ENCODE results near the gene KIF3A. TPM values are rescaled to one million over a fixed set of nuclear protein-coding genes. Genes with fewer than 3 reads are reported as not detected.
A peak's percentile ranks its signal among the peaks of the same experiment; 100 is the strongest.

Gene KIF3A
- total and polyA plus RNA-seq, 2 experiments from 2014 or later, result 11.2 to 19.7 TPM

DNA sequence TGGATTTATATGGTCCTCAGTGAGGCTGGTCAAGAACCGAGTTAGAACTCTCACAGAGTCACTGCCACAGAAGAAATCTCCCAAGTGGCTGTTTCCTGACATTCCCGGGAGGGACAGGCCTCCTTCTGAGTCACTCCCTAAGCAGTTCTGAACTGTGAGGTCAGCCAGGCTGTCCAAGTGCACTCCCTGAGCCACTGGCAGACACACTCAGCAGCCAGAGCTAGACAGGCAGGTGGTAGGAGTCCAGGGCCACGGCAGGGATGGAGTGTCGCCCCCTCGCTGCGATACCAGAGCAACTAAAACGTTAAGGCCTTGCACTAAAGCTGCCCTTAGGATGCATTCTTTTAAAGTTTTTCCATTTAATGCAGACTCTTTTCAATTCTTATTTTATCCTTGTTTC is 60.2 kb downstream of the KIF3A start:
- Histone ChIP-seq H3K4me2 (no peak overlapping the region), H3K79me2 (replicated peaks; ENCODE audit: insufficient read depth) (no peaks in the 10 kb centered on the region), H3K27me3 (ENCODE audit: insufficient read depth) (no peaks in the 10 kb centered on the region), H4K20me1 (replicated peaks; ENCODE audit: insufficient read depth) (no peaks in the 10 kb centered on the region), H3K27ac (ENCODE audit: low read depth) (no peak overlapping the region), H2AFZ (no peak overlapping the region), H3K4me1 (ENCODE audit: insufficient read depth) (no peaks in the 10 kb centered on the region), H3F3A (replicated peaks; ENCODE audit: low read depth) (no peaks in the 10 kb centered on the region), H3K4me3 (no peak overlapping the region), H3K36me3 (ENCODE audit: insufficient read depth) (no peaks in the 10 kb centered on the region), H3K9me2 (ENCODE audit: insufficient read depth) (no peaks in the 10 kb centered on the region)
- TF ChIP-seq EZH2 (IDR thresholded peaks at IDR 0.05; ENCODE audit: low read depth, unreplicated experiment) (no peak), ZNF331 (CRISPR knock-in tag; IDR thresholded peaks at IDR 0.05; ENCODE audit: low read depth) (no peak)
- TF ChIP-seq, protein P1, sequence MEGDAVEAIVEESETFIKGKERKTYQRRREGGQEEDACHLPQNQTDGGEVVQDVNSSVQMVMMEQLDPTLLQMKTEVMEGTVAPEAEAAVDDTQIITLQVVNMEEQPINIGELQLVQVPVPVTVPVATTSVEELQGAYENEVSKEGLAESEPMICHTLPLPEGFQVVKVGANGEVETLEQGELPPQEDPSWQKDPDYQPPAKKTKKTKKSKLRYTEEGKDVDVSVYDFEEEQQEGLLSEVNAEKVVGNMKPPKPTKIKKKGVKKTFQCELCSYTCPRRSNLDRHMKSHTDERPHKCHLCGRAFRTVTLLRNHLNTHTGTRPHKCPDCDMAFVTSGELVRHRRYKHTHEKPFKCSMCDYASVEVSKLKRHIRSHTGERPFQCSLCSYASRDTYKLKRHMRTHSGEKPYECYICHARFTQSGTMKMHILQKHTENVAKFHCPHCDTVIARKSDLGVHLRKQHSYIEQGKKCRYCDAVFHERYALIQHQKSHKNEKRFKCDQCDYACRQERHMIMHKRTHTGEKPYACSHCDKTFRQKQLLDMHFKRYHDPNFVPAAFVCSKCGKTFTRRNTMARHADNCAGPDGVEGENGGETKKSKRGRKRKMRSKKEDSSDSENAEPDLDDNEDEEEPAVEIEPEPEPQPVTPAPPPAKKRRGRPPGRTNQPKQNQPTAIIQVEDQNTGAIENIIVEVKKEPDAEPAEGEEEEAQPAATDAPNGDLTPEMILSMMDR (conservative IDR thresholded peaks at IDR 0.05; ENCODE audit: low read depth in 2 of 2), result peak; percentile 44 to 76
- TF ChIP-seq, protein P2, sequence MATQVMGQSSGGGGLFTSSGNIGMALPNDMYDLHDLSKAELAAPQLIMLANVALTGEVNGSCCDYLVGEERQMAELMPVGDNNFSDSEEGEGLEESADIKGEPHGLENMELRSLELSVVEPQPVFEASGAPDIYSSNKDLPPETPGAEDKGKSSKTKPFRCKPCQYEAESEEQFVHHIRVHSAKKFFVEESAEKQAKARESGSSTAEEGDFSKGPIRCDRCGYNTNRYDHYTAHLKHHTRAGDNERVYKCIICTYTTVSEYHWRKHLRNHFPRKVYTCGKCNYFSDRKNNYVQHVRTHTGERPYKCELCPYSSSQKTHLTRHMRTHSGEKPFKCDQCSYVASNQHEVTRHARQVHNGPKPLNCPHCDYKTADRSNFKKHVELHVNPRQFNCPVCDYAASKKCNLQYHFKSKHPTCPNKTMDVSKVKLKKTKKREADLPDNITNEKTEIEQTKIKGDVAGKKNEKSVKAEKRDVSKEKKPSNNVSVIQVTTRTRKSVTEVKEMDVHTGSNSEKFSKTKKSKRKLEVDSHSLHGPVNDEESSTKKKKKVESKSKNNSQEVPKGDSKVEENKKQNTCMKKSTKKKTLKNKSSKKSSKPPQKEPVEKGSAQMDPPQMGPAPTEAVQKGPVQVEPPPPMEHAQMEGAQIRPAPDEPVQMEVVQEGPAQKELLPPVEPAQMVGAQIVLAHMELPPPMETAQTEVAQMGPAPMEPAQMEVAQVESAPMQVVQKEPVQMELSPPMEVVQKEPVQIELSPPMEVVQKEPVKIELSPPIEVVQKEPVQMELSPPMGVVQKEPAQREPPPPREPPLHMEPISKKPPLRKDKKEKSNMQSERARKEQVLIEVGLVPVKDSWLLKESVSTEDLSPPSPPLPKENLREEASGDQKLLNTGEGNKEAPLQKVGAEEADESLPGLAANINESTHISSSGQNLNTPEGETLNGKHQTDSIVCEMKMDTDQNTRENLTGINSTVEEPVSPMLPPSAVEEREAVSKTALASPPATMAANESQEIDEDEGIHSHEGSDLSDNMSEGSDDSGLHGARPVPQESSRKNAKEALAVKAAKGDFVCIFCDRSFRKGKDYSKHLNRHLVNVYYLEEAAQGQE (IDR thresholded peaks at IDR 0.05; ENCODE audit: unreplicated experiment), result no peak
- TF ChIP-seq, protein P3, sequence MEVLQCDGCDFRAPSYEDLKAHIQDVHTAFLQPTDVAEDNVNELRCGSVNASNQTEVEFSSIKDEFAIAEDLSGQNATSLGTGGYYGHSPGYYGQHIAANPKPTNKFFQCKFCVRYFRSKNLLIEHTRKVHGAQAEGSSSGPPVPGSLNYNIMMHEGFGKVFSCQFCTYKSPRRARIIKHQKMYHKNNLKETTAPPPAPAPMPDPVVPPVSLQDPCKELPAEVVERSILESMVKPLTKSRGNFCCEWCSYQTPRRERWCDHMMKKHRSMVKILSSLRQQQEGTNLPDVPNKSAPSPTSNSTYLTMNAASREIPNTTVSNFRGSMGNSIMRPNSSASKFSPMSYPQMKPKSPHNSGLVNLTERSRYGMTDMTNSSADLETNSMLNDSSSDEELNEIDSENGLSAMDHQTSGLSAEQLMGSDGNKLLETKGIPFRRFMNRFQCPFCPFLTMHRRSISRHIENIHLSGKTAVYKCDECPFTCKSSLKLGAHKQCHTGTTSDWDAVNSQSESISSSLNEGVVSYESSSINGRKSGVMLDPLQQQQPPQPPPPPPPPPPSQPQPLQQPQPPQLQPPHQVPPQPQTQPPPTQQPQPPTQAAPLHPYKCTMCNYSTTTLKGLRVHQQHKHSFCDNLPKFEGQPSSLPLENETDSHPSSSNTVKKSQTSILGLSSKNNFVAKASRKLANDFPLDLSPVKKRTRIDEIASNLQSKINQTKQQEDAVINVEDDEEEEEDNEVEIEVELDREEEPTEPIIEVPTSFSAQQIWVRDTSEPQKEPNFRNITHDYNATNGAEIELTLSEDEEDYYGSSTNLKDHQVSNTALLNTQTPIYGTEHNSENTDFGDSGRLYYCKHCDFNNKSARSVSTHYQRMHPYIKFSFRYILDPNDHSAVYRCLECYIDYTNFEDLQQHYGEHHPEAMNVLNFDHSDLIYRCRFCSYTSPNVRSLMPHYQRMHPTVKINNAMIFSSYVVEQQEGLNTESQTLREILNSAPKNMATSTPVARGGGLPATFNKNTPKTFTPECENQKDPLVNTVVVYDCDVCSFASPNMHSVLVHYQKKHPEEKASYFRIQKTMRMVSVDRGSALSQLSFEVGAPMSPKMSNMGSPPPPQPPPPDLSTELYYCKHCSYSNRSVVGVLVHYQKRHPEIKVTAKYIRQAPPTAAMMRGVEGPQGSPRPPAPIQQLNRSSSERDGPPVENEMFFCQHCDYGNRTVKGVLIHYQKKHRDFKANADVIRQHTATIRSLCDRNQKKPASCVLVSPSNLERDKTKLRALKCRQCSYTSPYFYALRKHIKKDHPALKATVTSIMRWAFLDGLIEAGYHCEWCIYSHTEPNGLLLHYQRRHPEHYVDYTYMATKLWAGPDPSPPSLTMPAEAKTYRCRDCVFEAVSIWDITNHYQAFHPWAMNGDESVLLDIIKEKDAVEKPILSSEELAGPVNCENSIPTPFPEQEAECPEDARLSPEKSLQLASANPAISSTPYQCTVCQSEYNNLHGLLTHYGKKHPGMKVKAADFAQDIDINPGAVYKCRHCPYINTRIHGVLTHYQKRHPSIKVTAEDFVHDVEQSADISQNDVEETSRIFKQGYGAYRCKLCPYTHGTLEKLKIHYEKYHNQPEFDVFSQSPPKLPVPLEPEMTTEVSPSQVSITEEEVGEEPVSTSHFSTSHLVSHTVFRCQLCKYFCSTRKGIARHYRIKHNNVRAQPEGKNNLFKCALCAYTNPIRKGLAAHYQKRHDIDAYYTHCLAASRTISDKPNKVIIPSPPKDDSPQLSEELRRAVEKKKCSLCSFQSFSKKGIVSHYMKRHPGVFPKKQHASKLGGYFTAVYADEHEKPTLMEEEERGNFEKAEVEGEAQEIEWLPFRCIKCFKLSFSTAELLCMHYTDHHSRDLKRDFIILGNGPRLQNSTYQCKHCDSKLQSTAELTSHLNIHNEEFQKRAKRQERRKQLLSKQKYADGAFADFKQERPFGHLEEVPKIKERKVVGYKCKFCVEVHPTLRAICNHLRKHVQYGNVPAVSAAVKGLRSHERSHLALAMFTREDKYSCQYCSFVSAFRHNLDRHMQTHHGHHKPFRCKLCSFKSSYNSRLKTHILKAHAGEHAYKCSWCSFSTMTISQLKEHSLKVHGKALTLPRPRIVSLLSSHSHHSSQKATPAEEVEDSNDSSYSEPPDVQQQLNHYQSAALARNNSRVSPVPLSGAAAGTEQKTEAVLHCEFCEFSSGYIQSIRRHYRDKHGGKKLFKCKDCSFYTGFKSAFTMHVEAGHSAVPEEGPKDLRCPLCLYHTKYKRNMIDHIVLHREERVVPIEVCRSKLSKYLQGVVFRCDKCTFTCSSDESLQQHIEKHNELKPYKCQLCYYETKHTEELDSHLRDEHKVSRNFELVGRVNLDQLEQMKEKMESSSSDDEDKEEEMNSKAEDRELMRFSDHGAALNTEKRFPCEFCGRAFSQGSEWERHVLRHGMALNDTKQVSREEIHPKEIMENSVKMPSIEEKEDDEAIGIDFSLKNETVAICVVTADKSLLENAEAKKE (CRISPR knock-in tag; IDR thresholded peaks at IDR 0.05), result no peak
- Mint-ChIP-seq H3K27me3 (ENCODE audit: insufficient read depth, low read depth, poor library complexity) (no peaks in the 10 kb centered on the region), H3K9me3 (no peaks in the 10 kb centered on the region), H3K4me1 (peaks cover 6% of the 10 kb centered on the region), H3K27ac (no peak overlapping the region), H3K36me3 (ENCODE audit: low read depth) (no peaks in the 10 kb centered on the region), H3K4me3 (no peak overlapping the region)
- DNase-seq (ENCODE audit: low spot score), result peak; percentile 31
- ATAC-seq, result peak; percentile 86
